MM.1S (cell line): Measurements from ENCODE around the gene FOXP1.

Source experiments
- DNase-seq: peaks from one replicate; pipeline ENCODE4 v3.0.0-alpha.2; 2015
- H2AFZ ChIP-seq: fragments of 300-600 bp; sonication (generic); 2 replicates; pipeline ENCODE4 v1.6.0; 2016; ENCODE audit warnings: antibody characterized with exemption, low read length
- H3F3A ChIP-seq: fragments of 300-600 bp; sonication (generic); 2 replicates; pipeline ENCODE4 v1.6.1; 2016; ENCODE audit warnings: mild to moderate bottlenecking, antibody characterized with exemption, low read length, moderate library complexity, mixed read lengths; ENCODE audit not compliant: insufficient read depth
- H3K27ac ChIP-seq: fragments of 300-600 bp; sonication (generic); 2 replicates; pipeline ENCODE4 v1.5.1; 2016; ENCODE audit warnings: mild to moderate bottlenecking, low read length
- H3K27me3 ChIP-seq: fragments of 300-600 bp; sonication (generic); replicated peaks from 2 replicates; pipeline ENCODE4 v1.6.0; 2016; ENCODE audit warnings: low read length; ENCODE audit not compliant: insufficient read depth
- H3K36me3 ChIP-seq: fragments of 300-600 bp; sonication (generic); replicated peaks from 2 replicates; pipeline ENCODE4 v1.6.1; 2016; ENCODE audit warnings: mild to moderate bottlenecking, low read length, mixed read lengths; ENCODE audit not compliant: insufficient read depth
- H3K4me1 ChIP-seq: fragments of 300-600 bp; sonication (generic); 2 replicates; pipeline ENCODE4 v1.6.1; 2016; ENCODE audit warnings: low read length, mixed read lengths
- H3K4me2 ChIP-seq: fragments of 300-600 bp; sonication (generic); 2 replicates; pipeline ENCODE4 v1.6.0; 2016; ENCODE audit warnings: low read depth, low read length
- H3K4me3 ChIP-seq: fragments of 300-600 bp; sonication (generic); 2 replicates; pipeline ENCODE4 v1.5.1; 2016; ENCODE audit warnings: low read length, mixed read lengths
- H3K79me2 ChIP-seq: fragments of 300-600 bp; sonication (generic); 2 replicates; pipeline ENCODE4 v1.6.1; 2016; ENCODE audit warnings: mixed run types, low read length, mixed read lengths
- H3K9ac ChIP-seq: fragments of 300-600 bp; sonication (generic); 2 replicates; pipeline ENCODE4 v1.6.1; 2016; ENCODE audit warnings: low read length, mixed read lengths
- H3K9me2 ChIP-seq: fragments of 300-600 bp; sonication (generic); replicated peaks from 2 replicates; pipeline ENCODE4 v1.6.1; 2016; ENCODE audit warnings: mild to moderate bottlenecking, low read length, mixed read lengths; ENCODE audit not compliant: insufficient read depth
- H3K9me3 ChIP-seq: fragments of 300-600 bp; sonication (generic); replicated peaks from 2 replicates; pipeline ENCODE4 v1.6.1; 2016; ENCODE audit warnings: mild to moderate bottlenecking, low read length, mixed read lengths; ENCODE audit not compliant: insufficient read depth
- H4K20me1 ChIP-seq: fragments of 300-600 bp; sonication (generic); 2 replicates; pipeline ENCODE4 v1.6.1; 2016; ENCODE audit warnings: mild to moderate bottlenecking, low read length, moderate library complexity, mixed read lengths; ENCODE audit not compliant: insufficient read depth
- CTCF ChIP-seq: fragments of 300-600 bp; sonication (generic); IDR thresholded peaks from 2 replicates; pipeline ENCODE4 v1.5.1; 2016; ENCODE audit warnings: antibody characterized with exemption, low read length, mixed read lengths
- EZH2 ChIP-seq: fragments of 300-600 bp; sonication (generic); optimal IDR thresholded peaks from 2 replicates; pipeline ENCODE3; 2017; ENCODE audit warnings: low read depth, mild to moderate bottlenecking, antibody characterized with exemption, low read length, mixed read lengths
- EZH2phosphoT487 ChIP-seq: fragments of 300-600 bp; sonication (generic); IDR thresholded peaks from 2 replicates; pipeline ENCODE4 v1.6.1; 2018; ENCODE audit warnings: antibody characterized with exemption, low read length

The FOXP1 gene

GRCh38 chr3:71171247-71171646, 412.3 kb downstream of the FOXP1 start:
- Histone ChIP-seq H3K4me3 (no peak overlapping the region), H3K9ac (no peak overlapping the region), H3K4me1 (0 out of 2 replicates have a peak, but pooled peaks cover 4% of the 10 kb centered on the region), H4K20me1 (no peaks in the 10 kb centered on the region), H3K27ac (no peak overlapping the region), H3K4me2 (no peak overlapping the region), H3F3A (no peaks in the 10 kb centered on the region), H3K9me3 (no peaks in the 10 kb centered on the region), H3K79me2 (no peaks in the 10 kb centered on the region), H3K9me2 (no peaks in the 10 kb centered on the region), H3K27me3 (no peaks in the 10 kb centered on the region), H2AFZ (no peak overlapping the region), H3K36me3 (no peaks in the 10 kb centered on the region)
- DNase-seq: no peak
- TF ChIP-seq CTCF (no peak), EZH2 (no peak), EZH2phosphoT487 (no peak)

GRCh38 chr3:71168880-71169411, 414.6 kb downstream of the FOXP1 start:
- no peak overlapping the region for H3K4me2 ChIP-seq
- no peaks in the 10 kb centered on the region for H3F3A ChIP-seq
- no peak overlapping the region for H2AFZ ChIP-seq
- H3K9me2 ChIP-seq: no peaks in the 10 kb centered on the region
- no peak overlapping the region for H3K9ac ChIP-seq
- no peak overlapping the region for H3K27ac ChIP-seq
- no peaks in the 10 kb centered on the region for H3K79me2 ChIP-seq
- no peaks in the 10 kb centered on the region for H4K20me1 ChIP-seq
- H3K36me3 ChIP-seq: no peaks in the 10 kb centered on the region
- 0 out of 2 replicates have a peak, but pooled peaks cover 4% of the 10 kb centered on the region for H3K4me1 ChIP-seq
- H3K4me3 ChIP-seq: no peak overlapping the region
- no peak for DNase-seq
- no peaks in the 10 kb centered on the region for H3K27me3 ChIP-seq
- no peaks in the 10 kb centered on the region for H3K9me3 ChIP-seq
- TF ChIP-seq CTCF (no peak), EZH2 (no peak), EZH2phosphoT487 (no peak)

DNA sequence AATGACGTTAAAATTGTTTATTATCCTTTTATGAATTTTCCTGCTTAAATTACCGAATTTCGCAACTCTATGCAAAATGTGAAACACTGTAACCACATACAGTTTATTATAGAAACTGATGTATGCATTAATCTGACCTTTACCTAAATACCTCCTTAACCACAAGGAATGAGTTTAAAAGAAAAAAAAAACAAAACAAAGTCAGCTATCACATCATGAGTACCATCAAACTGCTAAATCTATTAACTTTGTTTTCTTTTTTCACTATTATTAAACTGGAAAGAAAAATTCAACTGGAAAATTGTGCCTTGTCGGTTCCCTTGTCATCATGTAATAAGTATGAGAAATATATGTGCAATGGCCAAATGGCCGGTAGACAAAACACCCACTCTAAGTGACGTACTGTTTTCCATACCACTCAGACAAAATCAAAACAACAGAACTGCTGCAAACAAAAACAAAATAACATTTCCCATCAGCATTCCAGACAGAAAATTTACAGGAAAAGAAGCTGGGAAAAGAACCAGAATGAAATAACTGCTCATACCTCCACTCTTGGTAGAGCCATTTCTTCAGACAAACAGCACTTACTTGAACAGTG, 415.3 kb downstream of the FOXP1 start:
- Histone ChIP-seq H3K36me3 (no peaks in the 10 kb centered on the region), H3K4me1 (0 out of 2 replicates have a peak, but pooled peaks cover 4% of the 10 kb centered on the region), H3K79me2 (no peaks in the 10 kb centered on the region), H3K4me2 (no peak overlapping the region), H3K9ac (no peak overlapping the region), H3K27ac (no peak overlapping the region), H3K4me3 (no peak overlapping the region), H4K20me1 (no peaks in the 10 kb centered on the region), H3K9me3 (no peaks in the 10 kb centered on the region), H3K27me3 (no peaks in the 10 kb centered on the region), H2AFZ (no peak overlapping the region), H3F3A (no peaks in the 10 kb centered on the region), H3K9me2 (no peaks in the 10 kb centered on the region)
- no peak for TF ChIP-seq EZH2phosphoT487
- TF ChIP-seq CTCF: no peak
- TF ChIP-seq EZH2: no peak
- no peak for DNase-seq
